HG03196 (cell line): ENCODE measurements around the gene JUND.
A peak's percentile ranks its signal among the peaks of the same experiment; 100 is the strongest.

Experiments
- ATAC-seq: cut with Tn5 transposase; IDR thresholded peaks from one replicate; pipeline ENCODE4 v1.9.1; 2021; ENCODE audit not compliant: unreplicated experiment

Gene JUND

GRCh38 chr19:18308948-18309325 is 27.5 kb upstream of the JUND start:
- no peak for ATAC-seq

GRCh38 chr19:18308051-18308947 is 26.9 kb upstream of the JUND start:
- no peak for ATAC-seq

- ATAC-seq = no peak
Measured at GRCh38 chr19:18307271-18307681, 25.9 kb upstream of the JUND start.

- no peak for ATAC-seq
Measured at GRCh38 chr19:18306888-18307260, 25.5 kb upstream of the JUND start.

- ATAC-seq = no peak
Measured at GRCh38 chr19:18306209-18306887, 24.9 kb upstream of the JUND start.

- peak; percentile 42 for ATAC-seq
Measured at GRCh38 chr19:18304458-18305310, 23.3 kb upstream of the JUND start.

- no peak for ATAC-seq
Measured at GRCh38 chr19:18304208-18304457, 22.7 kb upstream of the JUND start.

GRCh38 chr19:18301718-18302111 is 20.3 kb upstream of the JUND start:
- no peak for ATAC-seq

- ATAC-seq = no peak
Measured at GRCh38 chr19:18300930-18301717, 19.7 kb upstream of the JUND start.

GRCh38 chr19:18299654-18300053 is 18.2 kb upstream of the JUND start:
- no peak for ATAC-seq

- no peak for ATAC-seq
Measured at GRCh38 chr19:18298601-18299000, 17.2 kb upstream of the JUND start.

GRCh38 chr19:18297308-18297707 is 15.9 kb upstream of the JUND start:
- ATAC-seq = no peak

GRCh38 chr19:18295034-18295451 is 13.6 kb upstream of the JUND start:
- no peak for ATAC-seq

GRCh38 chr19:18294467-18294864 is 13.0 kb upstream of the JUND start:
- ATAC-seq = no peak

- ATAC-seq = no peak
Measured at GRCh38 chr19:18293642-18294466, 12.4 kb upstream of the JUND start.

- ATAC-seq = no peak
Measured at GRCh38 chr19:18292810-18293641, 11.6 kb upstream of the JUND start.

- ATAC-seq = no peak
Measured at GRCh38 chr19:18292462-18292809, 11.0 kb upstream of the JUND start.

- ATAC-seq = peak; percentile 47
Measured at GRCh38 chr19:18291590-18292461, 10.4 kb upstream of the JUND start.
